Gastrocnemius medialis (tissue), 4 donors: ENCODE data around the gene USH2A. TPM values are rescaled to one million over a fixed set of nuclear protein-coding genes. Genes with fewer than 3 reads are reported as not detected.

Source experiments
- ATAC-seq, 2 donors: fragments of 150-250 bp; one replicate each; pipeline ENCODE4 v1.9.1; 2016
- DNase-seq, 2 donors: peaks; one replicate each; pipeline ENCODE4 v3.0.0-alpha.2; 2019
- H3K27ac ChIP-seq, 4 donors: fragments of 200-600 bp; sonication (generic); 1 replicate in 1 of 4; 2 replicates in 3 of 4; pipeline ENCODE4 v1.5.1; 2016 to 2018; ENCODE audit warnings: mild to moderate bottlenecking in 2 of 4, moderate library complexity in 1 of 4
- H3K27me3 ChIP-seq, 3 donors: fragments of 200-600 bp; sonication (generic) in 2 of 3; 1 replicate in 1 of 3; 2 replicates in 2 of 3; pipeline versions ENCODE4 v1.5.1 to v1.6.0; 2016 to 2019; ENCODE audit warnings: mild to moderate bottlenecking in 1 of 3, moderate library complexity in 1 of 3
- H3K36me3 ChIP-seq, 2 donors: fragments of 200-600 bp; sonication (generic) in 1 of 2; one replicate each; pipeline ENCODE4 v1.5.1; 2017 to 2018
- H3K4me1 ChIP-seq, 2 donors: fragments of 200-600 bp; sonication (generic) in 1 of 2; one replicate each; pipeline ENCODE4 v1.5.1; 2016 to 2017; ENCODE audit warnings: mild to moderate bottlenecking in 2 of 2
- H3K4me3 ChIP-seq, 4 donors: fragments of 200-600 bp; sonication (generic) in 3 of 4; 1 replicate in 1 of 4; 2 replicates in 3 of 4; pipeline ENCODE4 v1.5.1; 2016 to 2019; ENCODE audit warnings: mild to moderate bottlenecking in 2 of 4
- H3K9me3 ChIP-seq, 3 donors: fragments of 200-600 bp; sonication (generic) in 2 of 3; 1 replicate in 1 of 3; 2 replicates in 2 of 3; pipeline ENCODE4 v1.5.1; 2016 to 2019
- CTCF ChIP-seq, 5 experiments: fragments of 450-650 bp in 3 of 5; fragments of 200-600 bp in 2 of 5; sonication (generic) in 2 of 5; IDR thresholded peaks in 4 of 5; conservative IDR thresholded peaks in 1 of 5; 1 replicate in 4 of 5; 2 replicates in 1 of 5; pipeline ENCODE4 v1.5.1; 2016 to 2019; ENCODE audit warnings: antibody characterized with exemption in 5 of 5, mild to moderate bottlenecking in 3 of 5, moderate library complexity in 3 of 5
- POLR2A ChIP-seq, 2 donors: fragments of 450-650 bp; IDR thresholded peaks; one replicate each; pipeline ENCODE4 v1.6.1; 2017; ENCODE audit warnings: antibody characterized with exemption in 2 of 2, mild to moderate bottlenecking in 2 of 2, moderate library complexity in 2 of 2
- in situ Hi-C, 4 donors: fragments of 200-750 bp; cut with MboI; loops; one replicate each; pipeline versions ENCODE4 v1.15.0 to v1.8.0; 2017; ENCODE audit warnings: low sequenced_read_pairs in 4 of 4
- intact Hi-C: fragments of 100-400 bp; cut with DNase I; formaldehyde crosslinking; loops from one replicate; pipeline ENCODE4 v1.15.1; 2023; ENCODE audit warnings: low total_unique reads
- total RNA-seq, 4 donors: library from RNA; depleted of rRNA; stranded (reverse); fragments of >200 nt; gene quantifications; one replicate each; pipeline versions ENCODE4 v1.1.0 to v1.2.3, GENCODE V29; 2016

USH2A gene
- total RNA-seq, 4 donors from 2014 or later, result 0.02 TPM; not detected in 3

GRCh38 chr1:216247937-216248336, 175.3 kb downstream of the USH2A start:
- no peak overlapping the region for H3K27ac ChIP-seq
- no peak overlapping the region for H3K4me3 ChIP-seq
- no peaks in the 10 kb centered on the region for H3K27me3 ChIP-seq
- in situ Hi-C loops (no loop called here), intact Hi-C loops (no loop called here)
- TF ChIP-seq POLR2A (IDR thresholded peaks at IDR 0.05) (no peak), CTCF (IDR thresholded peaks at IDR 0.05 in 4 of 5, conservative IDR thresholded peaks at IDR 0.05 in 1 of 5) (no peak)
- DNase-seq, result no peak
- no peaks in the 10 kb centered on the region for H3K4me1 ChIP-seq
- ATAC-seq, result no peak
- H3K9me3 ChIP-seq, result no peaks in the 10 kb centered on the region
- H3K36me3 ChIP-seq, result no peaks in the 10 kb centered on the region

GRCh38 chr1:216246577-216247203, 176.6 kb downstream of the USH2A start:
- Histone ChIP-seq H3K9me3 (no peaks in the 10 kb centered on the region), H3K36me3 (no peaks in the 10 kb centered on the region), H3K27me3 (no peaks in the 10 kb centered on the region), H3K27ac (no peak overlapping the region), H3K4me3 (no peak overlapping the region), H3K4me1 (no peaks in the 10 kb centered on the region)
- DNase-seq (no peak), ATAC-seq (no peak)
- TF ChIP-seq CTCF (IDR thresholded peaks at IDR 0.05 in 4 of 5, conservative IDR thresholded peaks at IDR 0.05 in 1 of 5) (no peak), POLR2A (IDR thresholded peaks at IDR 0.05) (no peak)
- intact Hi-C loops, result no loop called here
- in situ Hi-C loops, result no loop called here

- intact Hi-C loops (no loop called here), in situ Hi-C loops (no loop called here)
- no peaks in the 10 kb centered on the region for H3K27me3 ChIP-seq
- DNase-seq (no peak), ATAC-seq (no peak)
- TF ChIP-seq POLR2A (IDR thresholded peaks at IDR 0.05), result no peak
- TF ChIP-seq CTCF (IDR thresholded peaks at IDR 0.05 in 4 of 5, conservative IDR thresholded peaks at IDR 0.05 in 1 of 5), result no peak
- no peaks in the 10 kb centered on the region for H3K4me1 ChIP-seq
- H3K4me3 ChIP-seq, result no peak overlapping the region
- no peaks in the 10 kb centered on the region for H3K36me3 ChIP-seq
- H3K9me3 ChIP-seq, result no peaks in the 10 kb centered on the region
- H3K27ac ChIP-seq, result no peak overlapping the region
Observed at GRCh38 chr1:216238844-216239243, 184.4 kb downstream of the USH2A start.

- ATAC-seq (no peak), DNase-seq (no peak)
- no peaks in the 10 kb centered on the region for H3K9me3 ChIP-seq
- no peaks in the 10 kb centered on the region for H3K27me3 ChIP-seq
- intact Hi-C loops, result no loop called here
- no peaks in the 10 kb centered on the region for H3K4me1 ChIP-seq
- H3K36me3 ChIP-seq, result no peaks in the 10 kb centered on the region
- in situ Hi-C loops, result no loop called here
- no peak for TF ChIP-seq POLR2A (IDR thresholded peaks at IDR 0.05)
- no peak for TF ChIP-seq CTCF (IDR thresholded peaks at IDR 0.05 in 4 of 5, conservative IDR thresholded peaks at IDR 0.05 in 1 of 5)
- no peak overlapping the region for H3K27ac ChIP-seq
- H3K4me3 ChIP-seq, result no peak overlapping the region
Observed at GRCh38 chr1:216237927-216238542, 185.2 kb downstream of the USH2A start.
